ENCODE results near the gene LRRN4CL. TPM values are rescaled to one million over a fixed set of nuclear protein-coding genes. Genes with fewer than 3 reads are reported as not detected.

LRRN4CL gene
- total RNA-seq, 2 experiments from 2014 or later = not detected

GRCh38 chr11:62725646-62726045, 36.3 kb upstream of the LRRN4CL start:
- H3K4me3 Mint-ChIP-seq = peak overlapping the region; percentile 95
- H3K27ac Mint-ChIP-seq = peak overlapping the region; percentile 99
- POLR2A ChIA-PET = interaction anchor here (0.9 to 7.5 kb wide), 8 partner anchors 9 to 129 kb away, joined by 3 to 75 read pairs (median 10); partner anchors contain the start of gene ZBTB3
- DNase-seq (no peak), ATAC-seq (no peak)
- H3K36me3 Mint-ChIP-seq (ENCODE audit: low read depth) = peaks cover 68% of the 10 kb centered on the region
- H3K27me3 Mint-ChIP-seq = no peaks in the 10 kb centered on the region
- no peak for TF ChIP-seq CTCF (IDR thresholded peaks at IDR 0.05)
- H3K4me1 Mint-ChIP-seq (ENCODE audit: low read depth) = peaks cover 48% of the 10 kb centered on the region
- H3K9me3 Mint-ChIP-seq = no peaks in the 10 kb centered on the region
- CTCF ChIA-PET = interaction anchor here (0.6 to 2.3 kb wide), 4 partner anchors 28 to 61 kb away, joined by 3 to 7 read pairs (median 3); partner anchors contain the start of gene ZBTB3
- intact Hi-C loops (cut with micrococcal nuclease) = loop anchor here (5.0 kb wide), 1 partner anchor 37 kb away; the partner anchor contains the start of gene POLR2G

GRCh38 chr11:62724171-62724570, 34.8 kb upstream of the LRRN4CL start:
- no peak for TF ChIP-seq CTCF (IDR thresholded peaks at IDR 0.05)
- Mint-ChIP-seq H3K9me3 (no peaks in the 10 kb centered on the region), H3K4me3 (peak overlapping the region; percentile 95), H3K36me3 (ENCODE audit: low read depth) (peaks cover 76% of the 10 kb centered on the region), H3K27me3 (no peaks in the 10 kb centered on the region), H3K27ac (peak overlapping the region; percentile 54), H3K4me1 (ENCODE audit: low read depth) (peaks cover 46% of the 10 kb centered on the region)
- DNase-seq (no peak), ATAC-seq (no peak)
- intact Hi-C loops (cut with micrococcal nuclease) = no loop called here
- CTCF ChIA-PET = interaction anchor here (1.0 to 2.3 kb wide), 6 partner anchors 9 to 62 kb away, joined by 3 to 10 read pairs (median 4); no protein-coding TSS in a partner anchor
- POLR2A ChIA-PET = interaction anchor here (0.6 to 7.5 kb wide), 15 partner anchors 8 to 157 kb away, joined by 3 to 75 read pairs (median 4); partner anchors contain the start of genes C11orf98, CSKMT, LBHD1 and POLR2G

GRCh38 chr11:62721994-62722393, 32.7 kb upstream of the LRRN4CL start:
- ChIA-PET POLR2A (no interaction called here), CTCF (interaction anchor here (0.6 kb wide), 1 partner anchor 16 kb away, joined by 3 read pairs; no protein-coding TSS in a partner anchor)
- DNase-seq (no peak), ATAC-seq (no peak)
- Mint-ChIP-seq H3K36me3 (ENCODE audit: low read depth) (peaks cover 86% of the 10 kb centered on the region), H3K4me1 (ENCODE audit: low read depth) (peaks cover 48% of the 10 kb centered on the region), H3K4me3 (no peak overlapping the region), H3K9me3 (no peaks in the 10 kb centered on the region), H3K27ac (peak overlapping the region; percentile 74), H3K27me3 (no peaks in the 10 kb centered on the region)
- no peak for TF ChIP-seq CTCF (IDR thresholded peaks at IDR 0.05)
- intact Hi-C loops (cut with micrococcal nuclease) = no loop called here

GRCh38 chr11:62719302-62719978, 30.1 kb upstream of the LRRN4CL start:
- peak overlapping the region; percentile 62 for H3K27ac Mint-ChIP-seq
- H3K4me3 Mint-ChIP-seq = no peak overlapping the region
- intact Hi-C loops (cut with micrococcal nuclease) = no loop called here
- H3K9me3 Mint-ChIP-seq = no peaks in the 10 kb centered on the region
- peaks cover 85% of the 10 kb centered on the region for H3K36me3 Mint-ChIP-seq (ENCODE audit: low read depth)
- CTCF ChIA-PET = interaction anchor here (1.2 kb wide), 1 partner anchor 10 kb away, joined by 3 read pairs; no protein-coding TSS in a partner anchor
- POLR2A ChIA-PET = interaction anchor here (0.6 to 1.6 kb wide), 4 partner anchors 11 to 122 kb away, joined by 3 read pairs; partner anchors contain the start of gene UBXN1
- no peak for TF ChIP-seq CTCF (IDR thresholded peaks at IDR 0.05)
- no peaks in the 10 kb centered on the region for H3K27me3 Mint-ChIP-seq
- no peak for DNase-seq
- peak; percentile 13 for ATAC-seq
- H3K4me1 Mint-ChIP-seq (ENCODE audit: low read depth) = peaks cover 53% of the 10 kb centered on the region

- intact Hi-C loops (cut with micrococcal nuclease) = no loop called here
- peaks cover 80% of the 10 kb centered on the region for H3K36me3 Mint-ChIP-seq (ENCODE audit: low read depth)
- peaks cover 54% of the 10 kb centered on the region for H3K4me1 Mint-ChIP-seq (ENCODE audit: low read depth)
- H3K27me3 Mint-ChIP-seq = no peaks in the 10 kb centered on the region
- POLR2A ChIA-PET = interaction anchor here (0.7 to 4.3 kb wide), 6 partner anchors 9 to 140 kb away, joined by 3 to 39 read pairs (median 4); partner anchors contain the start of genes HNRNPUL2 and TTC9C
- no peak overlapping the region for H3K4me3 Mint-ChIP-seq
- no peak for TF ChIP-seq CTCF (IDR thresholded peaks at IDR 0.05)
- CTCF ChIA-PET = interaction anchor here (1.3 to 2.2 kb wide), 2 partner anchors 22 to 37 kb away, joined by 3 to 6 read pairs; no protein-coding TSS in a partner anchor
- no peaks in the 10 kb centered on the region for H3K9me3 Mint-ChIP-seq
- no peak for ATAC-seq
- no peak for DNase-seq
- H3K27ac Mint-ChIP-seq = peak overlapping the region; percentile 17
Observed at GRCh38 chr11:62716816-62717215, 27.5 kb upstream of the LRRN4CL start.
